Smooth muscle cell (in vitro differentiated cells): ENCODE measurements around the gene PARVB. TPM values are rescaled to one million over a fixed set of nuclear protein-coding genes. Genes with fewer than 3 reads are reported as not detected.

Experiments
- DNase-seq: peaks from one replicate; lab custom pipeline; 2025; ENCODE audit not compliant: unreplicated experiment; lab: John Stamatoyannopoulos, UW
- H2AFZ ChIP-seq: fragments of 200-600 bp; sonication (generic); 2 replicates; pipeline ENCODE4 v1.6.0; 2016; ENCODE audit warnings: antibody characterized with exemption, low read depth, mild to moderate bottlenecking
- H3F3A ChIP-seq: fragments of 200-600 bp; sonication (generic); 2 replicates; pipeline ENCODE4 v1.6.0; 2017; ENCODE audit warnings: antibody characterized with exemption, low read depth
- H3K27ac ChIP-seq: fragments of 200-600 bp; sonication (generic); 2 replicates; pipeline ENCODE4 v1.5.1; 2016; ENCODE audit warnings: low read depth, mild to moderate bottlenecking
- H3K27me3 ChIP-seq: fragments of 200-600 bp; sonication (generic); 2 replicates; pipeline ENCODE4 v1.6.1; 2016; ENCODE audit warnings: low read depth, mild to moderate bottlenecking
- H3K36me3 ChIP-seq: fragments of 200-600 bp; sonication (generic); 2 replicates; pipeline ENCODE4 v1.5.1; 2016; ENCODE audit warnings: low read depth
- H3K4me1 ChIP-seq: fragments of 200-600 bp; sonication (generic); 2 replicates; pipeline ENCODE4 v1.5.1; 2016; ENCODE audit warnings: low read depth
- H3K4me2 ChIP-seq: fragments of 200-600 bp; sonication (generic); 2 replicates; pipeline ENCODE4 v1.6.0; 2016; ENCODE audit warnings: mild to moderate bottlenecking
- H3K4me3 ChIP-seq: fragments of 200-600 bp; sonication (generic); 2 replicates; pipeline ENCODE4 v1.5.1; 2016; ENCODE audit warnings: mild to moderate bottlenecking
- H3K79me2 ChIP-seq: fragments of 200-600 bp; sonication (generic); 2 replicates; pipeline ENCODE4 v1.6.0; 2016; ENCODE audit warnings: low read depth, mild to moderate bottlenecking
- H3K9ac ChIP-seq: fragments of 200-600 bp; sonication (generic); 2 replicates; pipeline ENCODE4 v1.6.0; 2016; ENCODE audit warnings: low read depth
- H3K9me3 ChIP-seq: fragments of 200-600 bp; sonication (generic); replicated peaks from 2 replicates; pipeline ENCODE4 v1.5.1; 2016; ENCODE audit warnings: low read depth
- H4K20me1 ChIP-seq: fragments of 200-600 bp; sonication (generic); 2 replicates; pipeline ENCODE4 v1.6.0; 2016; ENCODE audit warnings: low read depth
- CTCF ChIP-seq: fragments of 200-600 bp; sonication (generic); IDR thresholded peaks from 2 replicates; pipeline ENCODE4 v1.5.1; 2017; ENCODE audit warnings: borderline replicate concordance, mild to moderate bottlenecking, antibody characterized with exemption; ENCODE audit not compliant: insufficient read depth, poor library complexity, severe bottlenecking
- WGBS: methylation state at CpG from one replicate; pipeline ENCODE4 v1.1.7; 2016; ENCODE audit warnings: low lambda C conversion rate; 5-methylcytosine and 5-hydroxymethylcytosine counted together
- polyA plus RNA-seq: library from polyadenylated mRNA; unstranded; fragments of >200 nt; fragmentation: Nextera tagmentation; extraction: Ambion mirVana; gene quantifications from 2 replicates; pipeline ENCODE4 v1.2.1, GENCODE V29; 2016
- total RNA-seq: library from RNA; depleted of rRNA; stranded (reverse); fragments of >200 nt; gene quantifications from 2 replicates; pipeline ENCODE4 v1.2.3, GENCODE V29; 2014

The PARVB gene
- total and polyA plus RNA-seq, 2 experiments from 2014 or later: 35.1 to 36.6 TPM

DNA sequence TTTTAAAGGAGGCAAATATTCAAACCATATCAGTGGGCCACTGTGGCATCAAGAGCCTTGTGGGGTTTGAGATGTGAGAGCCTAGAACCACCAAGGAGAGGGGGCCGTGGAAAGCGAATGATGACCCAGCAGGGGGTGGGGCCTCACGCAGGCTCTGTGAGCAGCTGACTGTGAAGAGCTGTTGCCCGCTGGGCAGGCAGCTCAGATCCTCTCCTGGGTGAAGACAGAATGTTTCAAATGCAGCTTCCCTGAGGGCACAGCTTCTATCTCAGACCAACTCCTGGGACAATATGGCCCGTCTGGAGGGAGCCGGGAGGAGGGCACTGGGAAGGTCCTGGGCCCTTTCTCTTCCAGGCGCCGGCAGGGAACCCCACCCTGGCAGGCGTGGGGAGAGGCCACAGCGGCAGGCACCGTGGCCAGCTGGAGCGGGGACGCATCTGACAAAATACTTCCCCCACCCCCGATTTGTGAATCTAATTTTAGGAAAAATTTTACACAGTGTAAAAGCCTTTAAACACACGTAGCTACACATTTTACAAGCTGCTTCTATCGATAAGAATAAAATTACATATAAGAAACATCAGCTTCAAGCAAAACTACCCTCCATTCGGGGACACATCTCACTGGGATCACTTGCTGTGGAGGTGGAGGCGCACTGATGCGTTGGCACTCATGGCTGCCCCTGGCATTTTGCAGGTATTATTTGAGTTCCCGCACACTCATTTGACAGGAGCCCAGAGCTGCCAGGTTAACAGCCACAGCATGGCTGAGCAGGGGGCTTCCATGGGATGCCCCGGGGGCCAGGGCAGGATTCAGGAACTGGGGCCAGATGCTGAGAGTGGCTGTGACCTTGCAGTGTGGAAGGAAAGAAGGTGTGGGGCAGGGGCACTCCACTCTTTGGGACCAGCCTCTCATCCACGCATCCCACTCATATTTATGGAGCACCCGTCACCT lies 196.9 kb downstream of the PARVB start:
- 84% methylated on average over 23 of the region's 23 CpGs for WGBS
- Histone ChIP-seq H3K4me2 (no peak overlapping the region), H3K27ac (no peak overlapping the region), H3K36me3 (no peaks in the 10 kb centered on the region), H3K9me3 (no peaks in the 10 kb centered on the region), H3K4me1 (no peaks in the 10 kb centered on the region), H3F3A (no peaks in the 10 kb centered on the region), H3K9ac (no peak overlapping the region), H2AFZ (no peak overlapping the region), H3K4me3 (no peak overlapping the region), H3K27me3 (no peaks in the 10 kb centered on the region), H3K79me2 (no peaks in the 10 kb centered on the region), H4K20me1 (no peaks in the 10 kb centered on the region)
- no peak for TF ChIP-seq CTCF
- DNase-seq: no peak

DNA sequence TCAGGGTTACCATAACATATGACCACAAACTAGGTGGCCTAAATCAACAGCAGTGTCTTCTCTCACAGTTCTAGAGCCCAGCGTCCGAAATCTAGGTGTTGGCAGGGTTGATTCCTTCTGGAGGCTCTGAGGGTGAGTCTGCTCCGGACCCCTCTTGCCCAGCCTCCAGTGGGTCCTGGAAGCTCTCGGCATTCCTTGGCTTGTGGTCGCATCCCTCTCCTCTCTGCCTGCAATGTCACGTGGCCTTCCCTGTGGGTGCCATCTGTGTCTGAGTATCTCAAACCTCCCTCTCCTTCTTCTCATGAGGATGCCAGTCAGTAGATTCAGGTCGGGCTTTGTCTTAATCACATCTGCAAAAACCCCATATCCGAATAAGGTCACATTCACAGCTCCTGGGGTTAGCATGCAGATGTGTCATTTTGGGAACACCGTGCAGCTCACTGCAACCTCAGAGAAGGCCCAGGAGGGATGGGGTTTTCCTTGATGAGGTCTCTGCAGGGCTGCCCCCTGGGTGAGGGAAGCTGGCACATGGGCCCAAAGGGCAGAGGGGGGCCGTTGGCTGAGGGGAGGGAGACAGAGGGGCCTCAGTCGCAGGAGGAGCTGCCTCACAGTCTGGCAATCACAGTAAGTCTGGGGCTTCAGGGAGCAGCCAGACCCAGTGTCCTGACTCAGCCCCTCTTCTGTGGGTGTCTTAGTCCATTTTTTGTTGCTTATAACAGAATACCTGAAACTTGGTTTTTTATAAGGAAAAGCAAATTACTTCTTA lies 197.8 kb downstream of the PARVB start:
- no peak for TF ChIP-seq CTCF
- Histone ChIP-seq H3F3A (no peaks in the 10 kb centered on the region), H3K4me1 (no peaks in the 10 kb centered on the region), H4K20me1 (no peaks in the 10 kb centered on the region), H3K9ac (no peak overlapping the region), H3K4me3 (no peak overlapping the region), H2AFZ (no peak overlapping the region), H3K27ac (no peak overlapping the region), H3K9me3 (no peaks in the 10 kb centered on the region), H3K27me3 (no peaks in the 10 kb centered on the region), H3K79me2 (no peaks in the 10 kb centered on the region), H3K36me3 (no peaks in the 10 kb centered on the region), H3K4me2 (no peak overlapping the region)
- 96% methylated on average over 11 of the region's 11 CpGs for WGBS
- no peak for DNase-seq

Other genes starting within 250 kb of the PARVB start
- 1.6 and 2.9 TPM in 2 replicates for gene EFCAB6, start 212.0 kb upstream of the PARVB start, total RNA-seq
- 0.59 and 0.80 TPM in 2 replicates for gene EFCAB6, start 212.0 kb upstream of the PARVB start, polyA plus RNA-seq
- gene SULT4A1, start 161.8 kb upstream of the PARVB start, total RNA-seq: 2.6 and 2.7 TPM in 2 replicates
- gene SULT4A1, start 161.8 kb upstream of the PARVB start, polyA plus RNA-seq: 4.9 and 5.0 TPM in 2 replicates
- gene PNPLA5, start 132.3 kb upstream of the PARVB start, total RNA-seq: not detected in 2 replicates
- not detected in 2 replicates for gene PNPLA5, start 132.3 kb upstream of the PARVB start, polyA plus RNA-seq
- 11.6 and 14.5 TPM in 2 replicates for gene PNPLA3, start 100.5 kb upstream of the PARVB start, total RNA-seq
- gene PNPLA3, start 100.5 kb upstream of the PARVB start, polyA plus RNA-seq: 8.2 and 11.0 TPM in 2 replicates
- gene SAMM50, start 68.9 kb upstream of the PARVB start, total RNA-seq: 37.1 and 43.6 TPM in 2 replicates
- gene SAMM50, start 68.9 kb upstream of the PARVB start, polyA plus RNA-seq: 56.1 and 59.9 TPM in 2 replicates
- gene PARVG, start 156.6 kb downstream of the PARVB start, total RNA-seq: 0.40 and 0.90 TPM in 2 replicates
- not detected in 2 replicates for gene PARVG, start 156.6 kb downstream of the PARVB start, polyA plus RNA-seq